Cardiac muscle cell (in vitro differentiated cells and primary cell): ENCODE data around the gene PLIN3. TPM values are rescaled to one million over a fixed set of nuclear protein-coding genes. Genes with fewer than 3 reads are reported as not detected.
"Not testable (repeated sequence)": the region's sequence is repeated elsewhere in the genome, so short reads cannot be mapped to it uniquely, and the experiment has no call there.

Source experiments
- DNase-seq, 2 donors: peaks; one replicate each; pipeline versions ENCODE4 v3.0.0 to v3.0.0-alpha.2; 2010 to 2017; ENCODE audit warnings: low read depth in 1 of 2, low spot score in 1 of 2
- H3K27ac ChIP-seq: fragments of 200-600 bp; sonication (generic); 2 replicates; pipeline ENCODE4 v1.5.1; 2016
- H3K27me3 ChIP-seq: fragments of 200-600 bp; sonication (generic); 2 replicates; pipeline ENCODE4 v1.6.0; 2016; ENCODE audit warnings: control low read depth
- H3K36me3 ChIP-seq: fragments of 200-600 bp; sonication (generic); 2 replicates; pipeline ENCODE4 v1.5.1; 2016; ENCODE audit warnings: control low read depth
- H3K4me1 ChIP-seq: fragments of 200-600 bp; sonication (generic); 2 replicates; pipeline ENCODE4 v1.8.1; 2017; ENCODE audit warnings: low read depth, mild to moderate bottlenecking, mixed run types
- H3K4me3 ChIP-seq: fragments of 200-600 bp; sonication (generic); 2 replicates; pipeline ENCODE4 v1.5.1; 2016; ENCODE audit warnings: mild to moderate bottlenecking
- H3K9me3 ChIP-seq: fragments of 200-600 bp; sonication (generic); 2 replicates; pipeline ENCODE4 v1.5.1; 2017; ENCODE audit warnings: low read depth, mild to moderate bottlenecking, control low read depth
- CTCF ChIP-seq: IDR thresholded peaks from 2 replicates; pipeline ENCODE4 v1.5.1; 2012; ENCODE audit warnings: low read depth, mild to moderate bottlenecking, low read length
- polyA plus RNA-seq: library from polyadenylated mRNA; unstranded; fragments of >200 nt; fragmentation: Nextera tagmentation; extraction: Ambion mirVana; gene quantifications from 2 replicates; pipeline ENCODE4 v1.2.1, GENCODE V29; 2016
- total RNA-seq: library from RNA; depleted of rRNA; stranded (reverse); fragments of >200 nt; gene quantifications from 2 replicates; pipeline ENCODE4 v1.2.3, GENCODE V29; 2016

The PLIN3 gene
- total and polyA plus RNA-seq, 2 experiments from 2014 or later = 108 to 114 TPM

DNA sequence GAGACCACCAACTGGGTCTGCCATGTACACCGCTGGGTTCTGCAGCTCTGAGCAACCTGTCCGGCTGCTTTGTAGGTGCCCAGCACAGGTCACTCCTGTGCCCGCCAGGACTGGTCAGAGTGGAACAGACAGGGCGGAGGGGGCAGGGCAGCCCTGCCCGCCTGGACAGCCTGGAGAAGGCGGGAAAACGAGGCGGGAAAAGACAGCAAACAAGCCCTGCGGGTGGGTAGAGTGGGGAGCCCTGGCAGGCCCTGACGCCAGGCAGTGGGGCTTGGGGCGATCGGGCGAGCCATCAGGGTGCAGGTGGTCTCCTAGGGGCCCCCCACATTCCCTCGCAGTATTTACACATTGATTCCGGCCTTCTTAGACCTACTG, 41.3 kb upstream of the PLIN3 start:
- Histone ChIP-seq H3K4me1 (peaks cover 3% of the 10 kb centered on the region), H3K27me3 (no peaks in the 10 kb centered on the region), H3K4me3 (no peak overlapping the region), H3K9me3 (no peaks in the 10 kb centered on the region), H3K27ac (no peak overlapping the region), H3K36me3 (no peaks in the 10 kb centered on the region)
- TF ChIP-seq CTCF = no peak
- DNase-seq = no peak

DNA sequence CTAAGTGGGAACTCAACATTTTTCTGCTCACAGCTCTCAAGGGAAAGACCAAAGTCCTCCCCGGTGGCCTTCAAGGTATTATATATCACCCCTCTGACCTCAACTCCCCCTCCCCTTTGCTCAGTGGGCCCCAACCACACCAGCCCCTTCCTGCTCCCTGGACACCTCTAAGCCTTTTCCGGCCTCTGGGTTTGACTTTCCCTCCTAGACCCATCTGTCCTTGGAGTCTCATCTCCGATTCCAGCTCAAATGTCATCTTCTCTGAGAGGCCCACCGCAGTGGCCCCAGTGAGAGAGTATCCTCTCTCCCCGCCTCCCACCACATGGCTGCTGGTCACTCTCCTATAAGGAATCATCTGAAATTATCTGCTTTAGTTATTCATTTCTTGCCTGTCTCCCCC, 40.9 kb upstream of the PLIN3 start:
- H3K27me3 ChIP-seq = no peaks in the 10 kb centered on the region
- no peak overlapping the region for H3K4me3 ChIP-seq
- no peak for TF ChIP-seq CTCF
- no peak for DNase-seq
- H3K4me1 ChIP-seq = peaks cover 3% of the 10 kb centered on the region
- H3K36me3 ChIP-seq = no peaks in the 10 kb centered on the region
- H3K27ac ChIP-seq = no peak overlapping the region
- H3K9me3 ChIP-seq = no peaks in the 10 kb centered on the region

DNA sequence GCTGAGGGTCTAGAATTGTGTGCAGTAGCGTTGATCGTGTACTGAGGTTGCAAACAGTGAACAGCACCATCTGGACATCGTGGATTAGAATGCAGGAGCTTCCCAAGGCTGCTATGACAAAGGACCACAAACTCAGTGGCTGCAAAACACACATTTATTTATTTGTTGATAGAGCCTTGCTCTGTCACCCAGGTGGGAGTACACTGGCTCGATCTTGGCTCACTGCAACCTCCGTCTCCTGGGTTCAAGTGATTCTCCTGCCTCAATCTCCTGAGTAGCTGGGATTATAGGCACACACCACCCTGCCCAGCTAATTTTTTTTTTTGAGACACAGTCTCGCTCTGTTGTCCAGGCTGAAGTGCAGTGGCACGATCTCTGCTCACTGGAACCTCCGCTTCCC, 39.5 kb upstream of the PLIN3 start:
- no peak for DNase-seq
- no peak for TF ChIP-seq CTCF
- Histone ChIP-seq H3K27me3 (no peaks in the 10 kb centered on the region), H3K27ac (no peak overlapping the region), H3K4me3 (no peak overlapping the region), H3K9me3 (no peaks in the 10 kb centered on the region), H3K36me3 (no peaks in the 10 kb centered on the region), H3K4me1 (peaks cover 3% of the 10 kb centered on the region)

- no peak for TF ChIP-seq CTCF
- H3K4me3 ChIP-seq = no peak overlapping the region
- no peak overlapping the region for H3K27ac ChIP-seq
- no peaks in the 10 kb centered on the region for H3K9me3 ChIP-seq
- no peak for DNase-seq
- H3K36me3 ChIP-seq = no peaks in the 10 kb centered on the region
- H3K27me3 ChIP-seq = no peaks in the 10 kb centered on the region
- H3K4me1 ChIP-seq = peaks cover 3% of the 10 kb centered on the region
Observed at GRCh38 chr19:4904481-4904880, 37.0 kb upstream of the PLIN3 start.

GRCh38 chr19:4902796-4903195, 35.3 kb upstream of the PLIN3 start, which contains the start of gene ARRDC5:
Gene ARRDC5 (minus strand): TSS chr19:4902896. CDS start chr19:4902825, 71 bp downstream.
- no peak for TF ChIP-seq CTCF
- Histone ChIP-seq H3K4me1 (no peaks in the 10 kb centered on the region), H3K36me3 (no peaks in the 10 kb centered on the region), H3K9me3 (no peaks in the 10 kb centered on the region), H3K27me3 (no peaks in the 10 kb centered on the region), H3K4me3 (no peak within 1 kb of the TSS), H3K27ac (no peak within 1 kb of the TSS)
- DNase-seq = no peak

- not testable (repeated sequence) for H3K4me1 ChIP-seq, H3K4me3 ChIP-seq, DNase-seq, H3K36me3 ChIP-seq, H3K9me3 ChIP-seq, H3K27me3 ChIP-seq, H3K27ac ChIP-seq
Observed at GRCh38 chr19:4900879-4901278, 33.4 kb upstream of the PLIN3 start.
